NCI-H1694 (cell line): ENCODE results near the gene ULK4.
"Not testable (repeated sequence)": the region's sequence is repeated elsewhere in the genome, so short reads cannot be mapped to it uniquely, and the experiment has no call there.

Source experiments
- DNase-seq: peaks from one replicate; lab custom pipeline; 2025; lab: John Stamatoyannopoulos, UW

ULK4 gene

GRCh38 chr3:41872157-41872556 is 89.7 kb downstream of the ULK4 start:
- DNase-seq, result no peak

- no peak for DNase-seq
Observed at GRCh38 chr3:41867533-41867932, 94.4 kb downstream of the ULK4 start.

- DNase-seq, result no peak
Observed at GRCh38 chr3:41866298-41866697, 95.6 kb downstream of the ULK4 start.

DNA sequence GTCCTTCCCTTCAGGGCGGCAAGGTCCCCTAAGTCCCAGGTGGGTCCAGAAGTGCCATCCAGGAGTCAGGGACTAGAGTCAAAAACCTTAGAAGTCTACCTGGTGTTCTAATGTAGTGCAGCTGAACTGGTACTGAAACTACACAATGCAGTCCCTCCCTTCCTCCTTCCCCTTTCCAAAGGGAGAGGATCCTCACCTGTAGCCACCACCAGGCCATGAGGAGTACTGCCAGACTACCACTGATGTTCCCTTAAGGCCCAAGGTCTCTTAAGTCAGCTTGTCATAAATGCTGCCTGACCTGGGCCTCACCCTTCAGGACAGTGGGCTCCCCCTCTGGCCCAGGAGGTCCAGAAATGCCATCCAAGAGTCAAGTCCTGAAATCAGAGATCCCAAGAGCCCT is 98.9 kb downstream of the ULK4 start:
- no peak for DNase-seq

- not testable (repeated sequence) for DNase-seq
Observed at GRCh38 chr3:41860489-41860888, 101.4 kb downstream of the ULK4 start.

GRCh38 chr3:41854956-41855355 is 106.9 kb downstream of the ULK4 start:
- DNase-seq, result no peak

DNA sequence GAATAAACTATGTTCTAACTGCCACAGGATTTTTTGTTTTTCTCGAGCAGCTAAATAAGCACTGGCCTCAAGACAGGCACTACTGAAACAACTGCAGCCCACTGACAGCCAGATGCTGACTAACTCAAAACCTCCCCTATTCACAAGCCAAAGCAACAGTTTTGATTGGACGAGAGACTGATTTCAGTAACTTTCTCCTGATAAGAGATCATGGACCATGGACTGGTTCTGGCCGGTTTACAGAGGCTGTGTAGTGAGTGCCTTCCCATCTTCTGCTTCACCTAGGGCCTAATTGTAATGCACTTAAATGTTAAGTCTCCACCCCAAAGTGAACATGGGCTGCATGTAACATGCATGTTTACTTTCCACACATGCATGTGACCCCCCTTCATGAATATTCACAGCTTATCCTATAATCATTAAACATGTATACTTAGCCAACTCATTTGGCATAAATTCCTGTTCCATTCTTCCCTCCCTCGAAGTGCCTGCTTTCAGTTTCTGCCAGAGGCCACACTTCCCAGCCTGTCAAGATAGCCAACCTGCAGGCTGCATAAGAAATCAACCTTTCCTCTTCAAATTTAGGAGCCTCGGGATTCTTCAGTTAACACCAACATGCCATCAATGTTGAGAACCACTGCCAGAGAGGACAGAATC is 108.2 kb downstream of the ULK4 start:
- DNase-seq, result no peak

DNA sequence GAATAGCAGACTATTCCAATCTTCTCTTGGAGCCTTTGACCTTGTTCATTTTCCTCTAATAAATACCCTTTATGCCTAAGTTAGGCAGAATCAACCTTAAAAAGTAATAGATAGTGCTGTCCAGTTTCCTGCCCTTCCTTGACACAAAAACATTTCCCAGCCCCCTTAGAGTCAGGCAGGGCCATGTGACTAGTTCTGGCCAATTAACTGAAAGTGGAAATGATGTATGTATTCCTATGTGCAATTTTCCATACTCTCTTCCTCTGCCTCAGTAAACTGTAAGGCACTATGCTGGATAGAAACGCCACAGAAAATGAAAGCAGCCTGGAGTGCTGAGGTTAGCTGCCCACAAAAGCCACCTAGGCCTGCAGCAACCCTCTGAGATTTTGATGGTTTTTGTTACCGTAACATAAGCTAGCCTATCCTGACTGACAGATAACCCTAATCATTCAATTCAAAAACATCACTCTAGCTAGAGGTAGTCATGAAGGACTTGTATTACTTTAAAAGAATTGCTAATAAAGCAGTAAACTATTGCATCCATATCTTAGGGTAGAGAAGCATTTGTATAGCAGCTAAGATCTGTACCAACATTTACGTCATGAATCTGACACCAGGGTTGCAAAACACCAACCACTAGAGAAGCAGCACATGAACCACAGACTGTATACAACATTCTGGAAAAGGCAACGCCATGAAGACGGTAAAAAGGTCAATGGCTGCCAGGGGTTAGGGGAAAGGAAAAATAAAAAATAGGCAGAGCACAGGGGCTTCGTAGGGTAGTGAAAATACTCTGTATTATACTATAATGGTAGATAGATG is 112.9 kb downstream of the ULK4 start:
- DNase-seq, result no peak

- DNase-seq, result no peak
Observed at GRCh38 chr3:41847679-41848078, 114.2 kb downstream of the ULK4 start.

GRCh38 chr3:41846850-41847249 is 115.1 kb downstream of the ULK4 start:
- DNase-seq, result no peak

DNA sequence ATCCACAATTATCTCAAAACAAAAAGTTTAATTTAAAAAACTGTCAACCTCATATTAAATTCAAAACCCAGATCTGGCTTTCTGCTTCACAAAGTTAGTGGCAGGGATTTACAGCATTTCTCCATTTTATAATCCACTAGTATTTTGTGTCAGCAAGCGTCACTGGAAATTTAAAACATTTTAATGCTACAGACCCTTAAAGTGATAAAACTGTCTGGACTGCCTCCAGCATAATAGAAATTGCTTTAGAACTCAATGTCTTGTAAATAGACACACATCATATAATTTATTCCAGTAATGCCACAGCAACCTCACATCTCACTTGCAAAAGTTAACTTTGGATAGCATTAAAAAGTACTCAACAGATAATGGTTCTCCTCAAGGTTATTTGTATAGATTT is 116.1 kb downstream of the ULK4 start:
- no peak for DNase-seq

- DNase-seq, result not testable (repeated sequence)
Observed at GRCh38 chr3:41844256-41844655, 117.6 kb downstream of the ULK4 start.

DNA sequence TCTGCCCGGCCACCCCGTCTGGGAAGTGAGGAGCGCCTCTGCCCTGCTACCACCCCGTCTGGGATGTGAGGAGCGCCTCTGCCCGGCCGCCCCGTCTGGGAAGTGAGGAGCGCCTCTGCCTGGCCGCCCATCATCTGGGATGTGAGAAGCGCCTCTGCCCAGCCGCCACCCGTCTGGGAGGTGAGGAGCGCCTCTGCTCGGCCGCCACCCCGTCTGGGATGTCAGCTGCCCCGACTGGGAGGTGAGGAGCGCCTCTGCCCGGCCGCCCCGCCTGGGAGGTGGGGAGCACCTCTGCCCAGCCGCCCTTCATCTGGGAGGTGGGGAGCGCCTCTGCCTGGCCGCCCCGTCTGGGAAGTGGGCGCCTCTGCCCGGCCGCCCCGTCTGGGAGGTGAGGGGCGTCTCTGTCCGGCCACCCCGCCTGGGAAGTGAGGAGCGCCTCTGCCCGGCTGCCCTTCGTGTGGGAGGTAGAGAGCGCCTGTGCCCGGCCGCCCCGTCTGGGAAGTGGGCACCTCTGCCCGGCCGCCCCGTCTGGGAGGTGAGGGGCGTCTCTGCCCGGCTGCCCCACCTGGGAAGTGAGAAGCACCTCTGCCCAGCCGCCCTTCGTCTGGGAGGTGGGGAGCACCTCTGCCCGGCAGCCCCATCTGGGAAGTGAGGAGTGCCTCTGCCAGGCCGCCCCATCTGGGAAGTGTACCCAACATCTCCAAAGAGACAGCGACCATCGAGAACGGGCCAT is 120.8 kb downstream of the ULK4 start:
- DNase-seq, result not testable (repeated sequence)

GRCh38 chr3:41836360-41837134 is 125.4 kb downstream of the ULK4 start:
- no peak for DNase-seq

GRCh38 chr3:41833628-41834027 is 128.3 kb downstream of the ULK4 start:
- no peak for DNase-seq

- no peak for DNase-seq
Observed at GRCh38 chr3:41819236-41819635, 142.7 kb downstream of the ULK4 start.

- no peak for DNase-seq
Observed at GRCh38 chr3:41808618-41809017, 153.3 kb downstream of the ULK4 start.

DNA sequence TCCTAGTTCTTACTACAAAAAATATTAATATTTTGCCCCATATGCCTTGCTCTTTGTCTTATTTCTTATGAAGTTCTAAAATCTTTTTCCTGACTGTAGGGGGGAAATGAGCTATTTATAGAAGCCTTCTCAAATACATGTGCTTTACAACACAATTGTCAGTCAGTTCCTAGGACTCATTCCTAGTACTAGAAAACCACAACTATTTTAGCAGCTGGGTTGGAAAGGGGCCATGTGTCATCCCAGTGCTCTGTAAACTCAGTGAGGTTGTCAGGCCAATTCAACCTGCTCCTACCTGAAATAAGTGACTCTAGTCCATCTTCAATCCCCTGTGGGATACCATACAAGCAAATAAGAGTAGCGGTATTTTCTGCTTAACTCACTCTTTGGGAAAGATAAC is 153.8 kb downstream of the ULK4 start:
- no peak for DNase-seq

DNA sequence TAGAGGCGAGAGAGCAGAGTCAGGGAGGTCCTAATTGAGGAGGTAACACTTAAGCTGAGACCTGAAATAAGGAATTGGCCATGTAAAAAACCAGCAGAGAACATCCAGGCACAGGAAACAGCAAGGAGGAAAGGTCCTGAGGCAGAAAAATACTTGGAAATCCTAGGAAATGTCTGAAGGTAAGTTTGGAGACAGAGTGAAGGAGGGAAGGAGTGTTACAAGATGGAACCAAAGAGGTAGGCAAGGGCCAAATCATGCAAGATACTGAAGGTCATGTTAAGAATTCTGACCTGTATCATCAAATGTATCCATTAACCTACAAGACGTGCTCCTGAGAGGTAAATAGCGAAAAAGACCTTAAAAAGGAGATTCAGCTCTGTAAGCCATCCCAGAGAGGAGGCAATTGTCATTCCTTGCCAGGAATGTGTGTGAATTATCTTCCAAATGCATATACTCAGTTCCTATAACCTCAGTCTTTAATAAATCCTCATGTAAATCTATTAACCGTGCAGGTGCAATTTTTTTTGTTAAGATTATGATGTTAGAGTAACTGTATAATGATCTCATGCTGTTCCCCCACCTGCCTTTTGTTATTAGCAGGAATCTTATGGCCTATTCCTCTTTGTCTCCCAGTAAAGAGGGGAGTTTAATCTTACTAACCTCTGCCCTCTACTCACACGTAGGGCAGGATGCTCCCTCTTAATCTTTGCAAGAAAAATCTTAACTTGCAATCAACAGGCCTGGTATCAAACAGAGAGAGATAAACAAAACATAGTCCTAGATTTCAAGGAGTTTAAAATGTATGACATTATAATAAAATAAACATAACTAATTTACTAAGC is 166.9 kb downstream of the ULK4 start:
- DNase-seq, result no peak

DNA sequence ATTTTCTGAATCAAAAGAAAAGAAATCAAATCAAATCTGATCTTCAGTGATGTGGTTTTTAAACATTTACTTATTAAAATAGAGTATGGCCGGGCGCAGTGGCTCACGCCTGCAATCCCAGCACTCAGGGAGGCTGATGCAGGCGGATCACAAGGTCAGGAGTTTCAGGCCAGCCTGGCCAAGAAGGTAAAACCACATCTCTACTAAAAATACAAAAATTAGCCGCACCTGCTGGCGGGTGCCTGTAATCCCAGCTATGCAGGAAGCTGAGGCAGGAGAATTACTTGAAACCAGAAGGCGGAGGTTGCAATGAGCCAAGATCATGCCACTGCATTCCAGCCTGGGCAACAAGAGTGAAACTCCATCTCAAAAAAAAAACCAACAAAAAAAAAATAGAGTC is 169.1 kb downstream of the ULK4 start:
- DNase-seq, result no peak

DNA sequence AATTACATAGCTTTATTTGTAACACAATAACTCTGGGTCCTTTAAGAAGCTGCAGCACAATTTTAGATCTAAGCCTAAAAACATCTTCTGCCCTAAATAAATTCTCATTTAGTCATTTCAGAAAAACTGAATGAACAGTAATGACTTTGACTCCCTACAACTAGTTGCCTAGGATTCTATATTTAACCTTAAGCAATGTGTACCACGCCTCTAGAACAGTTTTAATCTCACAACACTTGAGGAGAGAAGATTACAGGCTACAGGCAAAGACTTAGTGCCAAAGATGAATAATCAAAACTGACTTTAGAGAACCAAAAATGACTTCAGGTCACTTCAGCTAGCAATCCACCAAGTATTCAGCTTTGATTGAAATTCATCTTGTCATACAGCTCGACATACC is 192.8 kb downstream of the ULK4 start:
- DNase-seq, result no peak
